ENCODE measurements around the gene COL1A2.

COL1A2 gene

GRCh38 chr7:94439893-94440381 is 45.2 kb downstream of the COL1A2 start:
- peak in 1 of 2 experiments; percentile 21 for DNase-seq

GRCh38 chr7:94440451-94441039 is 45.9 kb downstream of the COL1A2 start:
- no peak for DNase-seq

- DNase-seq: no peak
Observed at GRCh38 chr7:94441138-94441537, 46.4 kb downstream of the COL1A2 start.

GRCh38 chr7:94442639-94443038 is 47.9 kb downstream of the COL1A2 start:
- DNase-seq: no peak

GRCh38 chr7:94444813-94445212 is 50.1 kb downstream of the COL1A2 start:
- peak; percentile 81 to 95 for DNase-seq

- DNase-seq: no peak
Observed at GRCh38 chr7:94445696-94446194, 51.0 kb downstream of the COL1A2 start.

GRCh38 chr7:94446308-94446707 is 51.6 kb downstream of the COL1A2 start:
- no peak for DNase-seq

GRCh38 chr7:94449151-94449725 is 54.5 kb downstream of the COL1A2 start:
- no peak for DNase-seq

- no peak for DNase-seq
Observed at GRCh38 chr7:94450044-94450697, 55.5 kb downstream of the COL1A2 start.

GRCh38 chr7:94451187-94451586 is 56.5 kb downstream of the COL1A2 start:
- no peak for DNase-seq

GRCh38 chr7:94452239-94452638 is 57.5 kb downstream of the COL1A2 start:
- peak; percentile 50 to 68 for DNase-seq

GRCh38 chr7:94453898-94454297 is 59.2 kb downstream of the COL1A2 start:
- DNase-seq: no peak

GRCh38 chr7:94458041-94458440 is 63.3 kb downstream of the COL1A2 start:
- no peak for DNase-seq

GRCh38 chr7:94466516-94466915 is 71.8 kb downstream of the COL1A2 start:
- no peak for DNase-seq

- no peak for DNase-seq
Observed at GRCh38 chr7:94471604-94472003, 76.9 kb downstream of the COL1A2 start.

- DNase-seq: no peak
Observed at GRCh38 chr7:94472608-94473007, 77.9 kb downstream of the COL1A2 start.

- DNase-seq: no peak
Observed at GRCh38 chr7:94476251-94476840, 81.7 kb downstream of the COL1A2 start.

- DNase-seq: no peak
Observed at GRCh38 chr7:94477878-94478277, 83.2 kb downstream of the COL1A2 start.

GRCh38 chr7:94478648-94479214 is 84.0 kb downstream of the COL1A2 start:
- no peak for DNase-seq

Measured in NCI-H1930 (cell line).